ENCODE data around the gene CD151. TPM values are rescaled to one million over a fixed set of nuclear protein-coding genes. Genes with fewer than 3 reads are reported as not detected.
A peak's percentile ranks its signal among the peaks of the same experiment; 100 is the strongest.

The CD151 gene
- polyA plus RNA-seq, 4 donors: 187 to 359 (median 284) TPM

- 63 to 72% (median 65%) methylated on average over 7 to 8 of the region's 8 CpGs for WGBS, 3 donors
- Histone ChIP-seq H3K4me1 (ENCODE audit: control insufficient read depth in 3 of 3, insufficient read depth in 2 of 3, low read depth in 1 of 3, low read length in 2 of 3) (peaks cover 0 to 13% (median 0%) of the 10 kb centered on the region in 3 donors), H3K27ac (ENCODE audit: low read depth in 1 of 3, low read length in 2 of 3) (no peak overlapping the region), H3K27me3 (ENCODE audit: control insufficient read depth in 3 of 3, insufficient read depth in 3 of 3, low read length in 3 of 3) (peaks cover 0 to 18% (median 0%) of the 10 kb centered on the region in 3 donors), H3K36me3 (ENCODE audit: control insufficient read depth in 3 of 3, insufficient read depth in 2 of 3, low read depth in 1 of 3, low read length in 3 of 3) (peaks cover 0 to 5% (median 0%) of the 10 kb centered on the region in 3 donors), H3K9me3 (ENCODE audit: control insufficient read depth in 2 of 2, insufficient read depth in 1 of 2, low read depth in 1 of 2, low read length in 1 of 2) (no peaks in the 10 kb centered on the region), H3K4me3 (ENCODE audit: low read depth in 1 of 3, low read length in 3 of 3) (no peak overlapping the region)
- FAIRE-seq (no peak), DNase-seq (no peak)
Measured at GRCh38 chr11:856397-856796, 23.6 kb downstream of the CD151 start.

DNA sequence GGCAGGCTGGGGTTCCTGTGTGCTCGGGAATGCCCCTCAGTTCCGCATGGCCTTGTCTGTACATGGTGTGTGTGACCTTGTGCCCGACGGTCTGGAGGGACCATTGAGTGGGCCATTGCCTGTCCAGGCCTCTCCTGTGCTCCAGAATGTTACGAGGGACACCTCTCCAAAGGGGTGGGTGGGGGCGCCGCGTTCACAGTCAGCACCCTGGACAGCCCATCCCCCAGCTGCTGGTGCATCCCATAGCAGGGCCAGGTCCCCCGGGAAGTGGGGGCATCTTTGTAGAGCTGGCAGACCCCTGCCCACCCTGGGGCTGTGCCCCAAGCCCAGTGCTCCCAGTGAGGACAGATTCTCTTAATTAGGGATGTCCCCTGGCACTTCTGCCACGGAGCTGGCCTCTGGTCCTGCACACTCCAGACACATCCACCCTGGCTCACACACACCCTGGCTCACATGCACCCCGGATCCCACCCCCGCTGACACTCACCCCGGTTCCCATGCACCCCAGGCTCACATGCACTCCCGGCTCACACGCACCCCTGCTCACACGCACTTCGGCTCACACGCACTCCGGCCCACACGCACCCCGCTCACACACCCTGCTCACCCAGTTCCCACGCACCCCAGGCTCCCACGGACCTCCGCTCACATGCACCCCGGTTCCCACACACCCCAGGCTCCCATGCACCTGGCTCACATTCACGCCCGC is 25.5 kb downstream of the CD151 start:
- Histone ChIP-seq H3K27me3 (ENCODE audit: control insufficient read depth in 3 of 3, insufficient read depth in 3 of 3, low read length in 3 of 3) (peaks cover 0 to 14% (median 0%) of the 10 kb centered on the region in 3 donors), H3K36me3 (ENCODE audit: control insufficient read depth in 3 of 3, insufficient read depth in 2 of 3, low read depth in 1 of 3, low read length in 3 of 3) (peaks cover 0 to 8% (median 0%) of the 10 kb centered on the region in 3 donors), H3K9me3 (ENCODE audit: control insufficient read depth in 2 of 2, insufficient read depth in 1 of 2, low read depth in 1 of 2, low read length in 1 of 2) (no peaks in the 10 kb centered on the region), H3K4me1 (ENCODE audit: control insufficient read depth in 3 of 3, insufficient read depth in 2 of 3, low read depth in 1 of 3, low read length in 2 of 3) (peaks cover 0 to 30% (median 0%) of the 10 kb centered on the region in 3 donors), H3K27ac (ENCODE audit: low read depth in 1 of 3, low read length in 2 of 3) (no peak overlapping the region), H3K4me3 (ENCODE audit: low read depth in 1 of 3, low read length in 3 of 3) (no peak overlapping the region)
- FAIRE-seq (no peak), DNase-seq (no peak)
- whole genome bisulfite sequencing, 3 donors: 77 to 85% (median 77%) methylated on average over 25 to 27 of the region's 27 CpGs

- DNase-seq (no peak), FAIRE-seq (no peak)
- 79 to 90% (median 83%) methylated on average over 35 to 37 of the region's 37 CpGs for WGBS, 3 donors
- H3K36me3 ChIP-seq (ENCODE audit: control insufficient read depth in 3 of 3, insufficient read depth in 2 of 3, low read depth in 1 of 3, low read length in 3 of 3): peaks cover 0 to 12% (median 0%) of the 10 kb centered on the region in 3 donors
- no peaks in the 10 kb centered on the region for H3K9me3 ChIP-seq (ENCODE audit: control insufficient read depth in 2 of 2, insufficient read depth in 1 of 2, low read depth in 1 of 2, low read length in 1 of 2)
- H3K27me3 ChIP-seq (ENCODE audit: control insufficient read depth in 3 of 3, insufficient read depth in 3 of 3, low read length in 3 of 3): peaks cover 0 to 14% (median 0%) of the 10 kb centered on the region in 3 donors
- peaks cover 0 to 36% (median 0%) of the 10 kb centered on the region in 3 donors for H3K4me1 ChIP-seq (ENCODE audit: control insufficient read depth in 3 of 3, insufficient read depth in 2 of 3, low read depth in 1 of 3, low read length in 2 of 3)
- no peak overlapping the region for H3K4me3 ChIP-seq (ENCODE audit: low read depth in 1 of 3, low read length in 3 of 3)
- no peak overlapping the region for H3K27ac ChIP-seq (ENCODE audit: low read depth in 1 of 3, low read length in 2 of 3)
Measured at GRCh38 chr11:858762-859339, 26.1 kb downstream of the CD151 start.

DNA sequence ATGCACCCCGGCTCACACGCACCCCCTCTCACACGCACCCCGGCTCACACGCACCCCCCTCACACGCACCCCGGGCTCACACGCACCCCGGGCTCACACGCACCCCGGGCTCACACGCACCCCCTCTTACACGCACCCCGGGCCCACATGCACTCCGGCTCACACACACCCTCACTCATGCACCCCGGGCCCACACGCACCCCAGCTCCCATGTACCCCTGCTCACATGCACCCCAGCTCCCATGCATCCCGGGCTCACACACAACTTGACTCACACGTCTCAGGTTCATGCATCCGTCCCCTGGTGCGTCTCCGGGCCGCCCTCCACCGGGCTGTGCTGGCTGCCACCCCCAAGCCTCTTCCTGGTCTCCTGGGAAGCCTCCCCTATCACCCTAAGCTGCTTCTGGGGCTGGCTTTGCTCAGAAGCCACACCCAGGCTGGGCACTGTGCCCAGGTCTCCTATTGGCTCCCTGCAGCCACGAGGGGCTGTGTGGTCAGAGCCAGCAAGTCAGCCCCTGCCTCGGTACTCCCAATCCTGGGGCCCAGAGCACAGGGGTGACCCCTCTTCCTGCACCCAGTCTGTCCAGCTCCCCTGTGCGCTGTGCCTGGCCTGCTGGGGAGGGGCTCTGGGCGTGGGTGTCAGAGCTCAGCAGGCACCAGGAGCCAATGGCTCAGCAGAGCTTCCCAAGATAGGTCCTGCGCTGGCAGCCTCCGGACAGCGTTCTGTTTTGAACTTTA is 26.8 kb downstream of the CD151 start:
- 36 to 61% (median 41%) methylated on average over 20 to 31 of the region's 31 CpGs for WGBS, 3 donors

DNA sequence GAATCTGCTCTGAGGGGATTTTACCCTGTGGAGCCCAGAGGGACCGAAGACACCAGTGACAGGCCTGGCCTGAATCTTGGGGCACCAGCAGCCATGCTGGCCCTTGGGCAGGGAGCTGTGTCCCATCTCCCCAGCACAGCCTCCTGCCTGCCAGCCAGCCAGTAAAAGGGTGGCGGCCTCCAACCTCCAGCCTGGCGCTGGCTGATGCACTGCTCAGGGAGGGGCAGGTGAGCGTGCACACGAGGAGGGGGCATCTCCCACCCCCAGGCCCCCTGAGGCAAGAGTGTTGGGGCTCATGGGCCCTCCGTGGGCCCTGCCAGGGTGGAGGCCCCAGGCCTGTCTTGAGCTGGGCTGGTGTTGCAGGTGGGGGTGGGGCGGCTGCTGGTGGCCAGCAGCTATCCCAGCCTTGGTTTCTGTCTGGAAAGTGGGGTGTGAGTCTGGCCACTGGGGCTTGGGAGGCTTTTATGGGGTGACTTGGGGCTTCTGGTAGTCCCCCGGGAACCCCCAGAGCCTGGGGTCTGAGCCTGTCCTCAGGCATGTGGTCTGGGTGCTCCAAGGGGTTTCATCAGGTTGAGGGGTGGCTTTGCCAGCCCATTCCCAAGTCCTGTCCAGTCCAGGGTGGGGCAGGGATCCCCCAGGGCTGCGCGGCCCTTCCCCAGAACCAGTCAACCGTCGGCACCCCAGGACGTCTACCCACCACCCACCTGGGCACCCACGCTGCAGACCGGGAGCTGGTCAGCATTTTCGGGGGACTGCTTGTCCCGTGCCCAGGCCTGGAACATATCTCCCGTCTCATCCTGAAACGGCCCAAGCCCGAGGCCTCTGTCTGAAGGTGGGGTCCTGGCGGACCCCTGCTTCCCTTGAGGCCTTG is 27.7 kb downstream of the CD151 start:
- Histone ChIP-seq H3K9me3 (ENCODE audit: control insufficient read depth in 2 of 2, insufficient read depth in 1 of 2, low read depth in 1 of 2, low read length in 1 of 2) (no peaks in the 10 kb centered on the region), H3K36me3 (ENCODE audit: control insufficient read depth in 3 of 3, insufficient read depth in 2 of 3, low read depth in 1 of 3, low read length in 3 of 3) (peaks cover 0 to 26% (median 0%) of the 10 kb centered on the region in 3 donors), H3K27me3 (ENCODE audit: control insufficient read depth in 3 of 3, insufficient read depth in 3 of 3, low read length in 3 of 3) (peaks cover 0 to 14% (median 0%) of the 10 kb centered on the region in 3 donors), H3K27ac (ENCODE audit: low read depth in 1 of 3, low read length in 2 of 3) (peak overlapping the region in 1 of 3 donors; percentile 33), H3K4me3 (ENCODE audit: low read depth in 1 of 3, low read length in 3 of 3) (no peak overlapping the region), H3K4me1 (ENCODE audit: control insufficient read depth in 3 of 3, insufficient read depth in 2 of 3, low read depth in 1 of 3, low read length in 2 of 3) (peaks cover 0 to 39% (median 0%) of the 10 kb centered on the region in 3 donors)
- 52 to 77% (median 70%) methylated on average over 21 of the region's 21 CpGs for WGBS, 3 donors
- FAIRE-seq: no peak
- no peak for DNase-seq

More for the DNA sequence above, 26.8 kb downstream of the CD151 start:
- DNase-seq (peak; percentile 68 to 83), FAIRE-seq (no peak)
- no peaks in the 10 kb centered on the region for H3K9me3 ChIP-seq (ENCODE audit: control insufficient read depth in 2 of 2, insufficient read depth in 1 of 2, low read depth in 1 of 2, low read length in 1 of 2)
- H3K27me3 ChIP-seq (ENCODE audit: control insufficient read depth in 3 of 3, insufficient read depth in 3 of 3, low read length in 3 of 3): peaks cover 0 to 14% (median 0%) of the 10 kb centered on the region in 3 donors
- peak overlapping the region in 1 of 3 donors; percentile 33 for H3K27ac ChIP-seq (ENCODE audit: low read depth in 1 of 3, low read length in 2 of 3)
- peaks cover 0 to 19% (median 0%) of the 10 kb centered on the region in 3 donors for H3K36me3 ChIP-seq (ENCODE audit: control insufficient read depth in 3 of 3, insufficient read depth in 2 of 3, low read depth in 1 of 3, low read length in 3 of 3)
- H3K4me3 ChIP-seq (ENCODE audit: low read depth in 1 of 3, low read length in 3 of 3): peak overlapping the region in 1 of 3 donors; percentile 18
- H3K4me1 ChIP-seq (ENCODE audit: control insufficient read depth in 3 of 3, insufficient read depth in 2 of 3, low read depth in 1 of 3, low read length in 2 of 3): peaks cover 0 to 39% (median 0%) of the 10 kb centered on the region in 3 donors

GRCh38 chr11:861105-861479 is 28.3 kb downstream of the CD151 start:
- H3K9me3 ChIP-seq (ENCODE audit: control insufficient read depth in 2 of 2, insufficient read depth in 1 of 2, low read depth in 1 of 2, low read length in 1 of 2): no peaks in the 10 kb centered on the region
- peaks cover 0 to 30% (median 0%) of the 10 kb centered on the region in 3 donors for H3K36me3 ChIP-seq (ENCODE audit: control insufficient read depth in 3 of 3, insufficient read depth in 2 of 3, low read depth in 1 of 3, low read length in 3 of 3)
- H3K4me3 ChIP-seq (ENCODE audit: low read depth in 1 of 3, low read length in 3 of 3): no peak overlapping the region
- H3K27ac ChIP-seq (ENCODE audit: low read depth in 1 of 3, low read length in 2 of 3): no peak overlapping the region
- FAIRE-seq (no peak), DNase-seq (no peak)
- H3K4me1 ChIP-seq (ENCODE audit: control insufficient read depth in 3 of 3, insufficient read depth in 2 of 3, low read depth in 1 of 3, low read length in 2 of 3): peaks cover 0 to 39% (median 0%) of the 10 kb centered on the region in 3 donors
- whole genome bisulfite sequencing, 3 donors: 30 to 76% (median 51%) methylated on average over 14 of the region's 14 CpGs
- H3K27me3 ChIP-seq (ENCODE audit: control insufficient read depth in 3 of 3, insufficient read depth in 3 of 3, low read length in 3 of 3): peaks cover 0 to 14% (median 0%) of the 10 kb centered on the region in 3 donors

- H3K4me3 ChIP-seq (ENCODE audit: low read depth in 1 of 3, low read length in 3 of 3): peak overlapping the region in 1 of 3 donors; percentile 18
- H3K4me1 ChIP-seq (ENCODE audit: control insufficient read depth in 3 of 3, insufficient read depth in 2 of 3, low read depth in 1 of 3, low read length in 2 of 3): peaks cover 0 to 39% (median 0%) of the 10 kb centered on the region in 3 donors
- peak overlapping the region in 1 of 3 donors; percentile 41 for H3K27ac ChIP-seq (ENCODE audit: low read depth in 1 of 3, low read length in 2 of 3)
- peaks cover 0 to 14% (median 0%) of the 10 kb centered on the region in 3 donors for H3K27me3 ChIP-seq (ENCODE audit: control insufficient read depth in 3 of 3, insufficient read depth in 3 of 3, low read length in 3 of 3)
- no peaks in the 10 kb centered on the region for H3K9me3 ChIP-seq (ENCODE audit: control insufficient read depth in 2 of 2, insufficient read depth in 1 of 2, low read depth in 1 of 2, low read length in 1 of 2)
- peaks cover 0 to 40% (median 0%) of the 10 kb centered on the region in 3 donors for H3K36me3 ChIP-seq (ENCODE audit: control insufficient read depth in 3 of 3, insufficient read depth in 2 of 3, low read depth in 1 of 3, low read length in 3 of 3)
- DNase-seq: peak; percentile 37 to 71
- 13 to 42% (median 35%) methylated on average over 19 to 20 of the region's 20 CpGs for WGBS, 3 donors
- FAIRE-seq: no peak
Measured at GRCh38 chr11:862081-862661, 29.4 kb downstream of the CD151 start.
